ENCODE data around the gene CDC40.

CDC40 gene

GRCh38 chr6:110180228-110181008, at the start of gene CDC40:
TSS of gene CDC40 (plus strand) at chr6:110180427. CDS start at chr6:110180445, 18 bp downstream.
- DNase-seq, result peak; percentile 81

GRCh38 chr6:110137924-110138887, 42.0 kb upstream of the CDC40 start:
- DNase-seq, result no peak

GRCh38 chr6:110139052-110139451, 41.2 kb upstream of the CDC40 start:
- DNase-seq, result no peak

DNA sequence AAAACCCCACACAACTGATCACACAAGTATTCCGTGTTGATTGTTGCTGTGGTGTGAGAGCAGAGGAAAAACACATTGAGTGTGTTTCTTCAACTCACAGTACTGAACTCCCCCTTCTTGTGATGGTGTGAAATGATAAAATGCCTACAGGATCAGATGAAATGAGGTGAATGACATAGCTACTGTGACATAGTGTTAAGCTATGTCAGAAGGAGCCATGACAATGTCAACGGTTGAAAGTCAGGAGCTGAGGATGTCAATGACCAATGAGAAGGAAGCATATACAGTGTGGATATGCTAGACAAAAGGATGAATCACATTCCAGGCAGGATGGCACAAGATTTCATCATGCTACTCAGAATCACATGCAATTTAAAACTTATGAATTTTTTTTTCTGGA, 39.6 kb upstream of the CDC40 start:
- DNase-seq, result no peak

DNA sequence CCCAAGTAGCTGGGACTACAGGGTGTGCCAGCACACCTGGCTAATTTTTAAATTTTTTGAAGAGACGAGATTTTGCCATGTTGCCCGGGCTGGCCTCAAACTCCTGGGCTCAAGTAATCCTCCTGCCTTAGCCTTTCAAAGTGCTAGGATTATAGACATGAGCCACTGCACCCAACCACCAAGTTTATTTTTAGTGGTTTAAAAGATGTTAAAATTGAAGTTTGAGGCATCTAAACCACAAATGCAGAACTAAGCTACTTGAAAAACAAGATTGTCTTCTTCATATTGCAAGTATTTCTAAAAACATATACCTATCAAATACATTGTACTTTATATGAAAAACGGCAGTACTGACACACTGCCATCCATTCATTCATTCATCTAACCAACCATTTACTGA, 32.4 kb upstream of the CDC40 start:
- no peak for DNase-seq

DNA sequence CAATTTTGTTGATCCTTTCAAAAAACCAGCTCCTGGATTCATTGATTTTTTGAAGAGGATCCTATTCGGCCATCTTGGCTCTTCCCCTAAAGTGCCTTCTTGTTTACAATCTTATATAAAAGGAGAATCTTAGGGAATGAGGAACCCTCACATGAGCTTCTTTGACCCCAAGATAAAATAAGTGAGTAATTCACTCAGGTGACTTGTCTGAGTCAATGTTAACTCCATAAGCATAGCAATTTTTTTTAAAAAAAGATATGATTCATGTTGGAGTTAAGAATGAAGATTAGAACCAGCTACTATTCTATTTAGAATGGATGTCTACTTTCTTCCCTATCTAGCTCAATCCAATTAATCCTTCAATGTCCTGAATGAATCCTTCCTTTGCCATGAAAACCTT, 21.7 kb upstream of the CDC40 start:
- no peak for DNase-seq

DNA sequence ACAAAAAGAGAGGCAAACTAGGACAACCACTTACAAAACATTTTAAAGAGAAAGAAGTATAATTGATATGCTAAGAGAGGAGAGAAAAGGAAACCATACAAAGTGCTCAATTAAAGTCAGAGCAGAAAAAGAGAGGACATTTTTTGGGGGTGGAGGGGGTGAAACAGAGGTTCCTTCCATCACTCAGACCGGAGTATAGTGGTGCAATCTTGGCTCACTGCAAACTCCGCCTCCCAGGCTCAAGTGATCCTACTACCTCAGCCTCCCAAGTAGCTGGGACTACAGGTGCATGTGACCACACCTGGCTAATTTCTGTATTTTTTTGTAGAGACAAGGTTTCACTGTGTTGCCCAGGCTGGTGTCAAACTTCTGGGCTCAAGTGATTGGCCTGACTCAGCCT, 10.1 kb upstream of the CDC40 start:
- DNase-seq, result no peak

GRCh38 chr6:110173506-110174132, 6.6 kb upstream of the CDC40 start:
- no peak for DNase-seq

- peak; percentile 84 for DNase-seq
Measured at GRCh38 chr6:110178626-110179405, 1.4 kb upstream of the CDC40 start.

DNA sequence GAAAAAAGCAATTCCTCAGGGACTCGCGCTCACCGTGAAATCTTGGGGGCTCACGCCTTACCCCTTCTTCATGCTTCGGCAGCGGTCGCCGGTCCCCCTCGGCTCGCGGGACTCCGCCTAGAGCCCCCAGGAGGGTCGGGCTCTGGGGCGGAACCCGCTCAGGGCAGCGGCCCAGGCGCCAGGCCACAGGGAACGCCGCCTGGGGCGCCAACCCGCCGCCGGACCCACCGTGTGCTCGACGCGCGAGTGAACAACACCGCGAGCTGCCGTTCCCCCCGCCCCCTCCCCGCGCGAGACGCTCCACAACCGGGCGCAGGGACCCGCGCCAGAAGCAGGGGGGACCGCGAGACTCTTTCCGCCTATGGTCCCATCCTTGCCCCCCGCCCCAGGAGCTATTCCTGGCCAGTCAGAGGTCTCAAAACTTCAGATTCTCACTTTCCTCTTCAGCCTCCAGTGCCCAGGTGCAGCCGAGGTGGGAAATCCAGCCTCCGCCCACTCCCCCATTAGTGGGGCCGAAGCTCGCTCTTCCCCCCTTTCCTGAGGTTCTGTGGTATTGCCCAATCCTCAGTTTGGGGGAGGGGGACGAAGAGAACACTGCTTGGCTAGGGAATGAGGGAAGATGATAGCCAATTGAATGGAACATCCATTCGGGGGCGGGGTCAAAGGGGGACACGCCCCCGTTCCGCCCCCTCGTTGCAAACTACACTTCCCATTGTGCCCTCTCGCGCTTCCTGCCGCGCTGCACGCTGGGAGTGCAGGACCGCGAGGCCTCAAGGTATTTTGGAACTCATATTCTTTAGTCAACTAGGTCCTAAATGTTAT, 610 bp upstream of the CDC40 start, which contains the start of gene WASF1:
Gene WASF1, minus strand, starts transcription at position 265 of the 822 bp plus-strand sequence. CDS start 52,069 bp downstream, outside the sequence.
- DNase-seq, result peak; percentile 97

- no peak for DNase-seq
Measured at GRCh38 chr6:110181131-110182030, 1.2 kb downstream of the CDC40 start.

GRCh38 chr6:110183292-110183885, 3.2 kb downstream of the CDC40 start:
- no peak for DNase-seq

DNA sequence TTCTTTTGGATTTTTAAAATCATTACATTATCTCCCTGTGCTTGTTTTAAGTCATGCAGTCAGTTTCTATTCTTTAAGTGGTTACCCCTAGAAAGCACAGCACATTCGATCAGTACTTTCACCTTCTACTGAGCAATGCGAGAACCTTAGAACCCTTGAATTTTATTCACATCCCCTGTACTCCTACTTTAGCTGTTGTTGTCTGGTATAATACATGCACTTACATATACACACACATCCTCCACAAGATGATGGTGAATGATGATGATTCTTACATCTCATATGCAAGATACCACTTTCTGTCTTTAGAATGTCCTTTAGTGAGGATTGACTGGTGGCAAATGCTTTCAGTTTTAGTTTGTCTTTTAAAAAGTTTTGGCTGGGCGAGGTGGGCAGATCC, 5.7 kb downstream of the CDC40 start:
- no peak for DNase-seq

- no peak for DNase-seq
Measured at GRCh38 chr6:110188791-110189190, 8.6 kb downstream of the CDC40 start.

DNA sequence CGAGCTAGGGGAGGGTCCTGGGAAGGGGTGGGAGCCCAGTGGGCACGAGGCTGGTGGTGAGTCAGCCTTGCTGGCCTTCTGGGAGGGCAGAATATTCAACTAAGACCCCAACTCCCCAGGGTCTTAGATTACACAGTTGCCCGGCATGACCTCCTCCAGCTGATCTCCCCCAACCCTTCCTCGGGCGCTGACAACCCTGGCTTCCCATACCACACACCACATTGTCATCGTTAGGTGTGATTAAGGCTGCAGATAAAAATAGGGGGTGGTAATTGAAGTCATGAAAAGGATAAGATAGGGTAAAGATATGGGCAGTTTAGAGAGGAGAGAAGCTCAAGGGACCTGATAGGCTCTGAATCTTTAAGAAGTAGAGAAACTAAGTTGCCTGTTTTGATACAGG, 10.5 kb downstream of the CDC40 start:
- no peak for DNase-seq

- DNase-seq, result no peak
Measured at GRCh38 chr6:110191477-110191876, 11.2 kb downstream of the CDC40 start.

- DNase-seq, result no peak
Measured at GRCh38 chr6:110195639-110196038, 15.4 kb downstream of the CDC40 start.

- DNase-seq, result no peak
Measured at GRCh38 chr6:110196874-110197273, 16.6 kb downstream of the CDC40 start.

DNA sequence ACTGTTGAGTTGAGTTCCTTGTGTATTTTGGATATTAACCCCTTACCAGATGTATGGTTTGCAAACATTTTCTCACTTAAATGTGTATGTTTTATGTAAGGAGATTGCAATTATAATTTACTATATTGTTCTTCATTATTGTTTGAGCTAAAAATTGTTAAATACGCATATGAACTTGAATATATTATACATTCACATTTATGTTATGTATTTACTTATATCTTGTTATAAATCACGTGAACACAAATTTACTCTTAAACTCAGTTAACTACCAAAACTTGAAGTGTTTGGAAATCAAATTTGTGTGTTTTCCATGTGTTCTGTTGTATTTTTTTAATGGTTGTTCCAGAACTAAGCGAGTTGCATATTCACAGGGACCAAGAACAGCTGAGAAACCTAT, 18.3 kb downstream of the CDC40 start:
- DNase-seq, result no peak
